Transverse colon (tissue), 4 donors: ENCODE results near the gene MYO1B. TPM values are rescaled to one million over a fixed set of nuclear protein-coding genes. Genes with fewer than 3 reads are reported as not detected.

Experiments used
- DNase-seq: peaks from one replicate; pipeline ENCODE4 v3.0.0-alpha.2; 2019
- H3K27ac ChIP-seq, 4 donors: fragments of 200-600 bp; sonication (generic); 2 replicates each; pipeline ENCODE4 v1.5.1; 2016 to 2018; ENCODE audit warnings: inconsistent platforms in 4 of 4
- H3K27me3 ChIP-seq: fragments of 200-600 bp; sonication (generic); 2 replicates; pipeline ENCODE4 v1.5.1; 2017; ENCODE audit warnings: inconsistent platforms
- H3K36me3 ChIP-seq, 4 donors: fragments of 200-600 bp; sonication (generic); 2 replicates each; pipeline ENCODE4 v1.5.1; 2017 to 2019; ENCODE audit warnings: inconsistent platforms in 4 of 4
- H3K4me1 ChIP-seq, 4 donors: fragments of 200-600 bp; sonication (generic); 2 replicates each; pipeline ENCODE4 v1.5.1; 2017 to 2020; ENCODE audit warnings: inconsistent platforms in 4 of 4
- H3K4me3 ChIP-seq, 4 donors: fragments of 200-600 bp; sonication (generic); 1 replicate in 1 of 4; 2 replicates in 3 of 4; pipeline versions ENCODE4 v1.5.1 to v1.6.1; 2017 to 2019; ENCODE audit warnings: inconsistent platforms in 4 of 4
- H3K9me3 ChIP-seq, 2 donors: fragments of 200-600 bp; sonication (generic); 2 replicates each; pipeline ENCODE4 v1.5.1; 2017 to 2019; ENCODE audit warnings: inconsistent platforms in 2 of 2
- EP300 ChIP-seq: sonication (generic); formaldehyde crosslinking; IDR thresholded peaks from one replicate; pipeline ENCODE4 v1.6.1; 2017; ENCODE audit warnings: antibody characterized with exemption, low read depth
- POLR2A ChIP-seq: fragments of 450-650 bp; IDR thresholded peaks from one replicate; pipeline ENCODE4 v1.6.1; 2016; ENCODE audit warnings: antibody characterized with exemption, mild to moderate bottlenecking, moderate library complexity
- POLR2AphosphoS5 ChIP-seq, 3 donors: sonication (generic); formaldehyde crosslinking; IDR thresholded peaks; one replicate each; pipeline ENCODE4 v1.6.1; 2016; ENCODE audit warnings: antibody characterized with exemption in 3 of 3
- WGBS, 2 donors: methylation state at CpG; one replicate each; pipeline ENCODE4 v1.1.5; 2018; ENCODE audit warnings: low coverage in 1 of 2; 5-methylcytosine and 5-hydroxymethylcytosine counted together
- in situ Hi-C, 4 donors: fragments of 200-750 bp; cut with MboI; loops; one replicate each; pipeline versions ENCODE4 v1.15.0 to v1.15.1; 2017; ENCODE audit warnings: low sequenced_read_pairs in 3 of 4, low pct_ligation_motif_present in 1 of 4, low pct_unique_long_range_greater_than_20kb in 1 of 4
- intact Hi-C: fragments of 100-400 bp; cut with DNase I; formaldehyde crosslinking; loops from one replicate; pipeline ENCODE4 v1.15.1; 2023; ENCODE audit warnings: low total_unique reads
- total RNA-seq, 4 donors: library from RNA; depleted of rRNA; stranded (reverse); fragments of >200 nt; gene quantifications; one replicate each; pipeline ENCODE4 v1.1.0, GENCODE V29; 2016
- TF ChIP-seq, protein P1 (sequence below), 5 experiments: fragments of 200-600 bp in 3 of 5; fragments of 450-650 bp in 2 of 5; sonication (generic) in 3 of 5; IDR thresholded peaks; 1 replicate in 2 of 5; 2 replicates in 3 of 5; pipeline ENCODE4 v1.5.1; 2016 to 2017; ENCODE audit warnings: antibody characterized with exemption in 5 of 5, inconsistent platforms in 3 of 5, mild to moderate bottlenecking in 2 of 5, moderate library complexity in 1 of 5

Gene MYO1B
- total RNA-seq, 4 donors from 2014 or later = 17.9 to 37.0 (median 35.0) TPM

DNA sequence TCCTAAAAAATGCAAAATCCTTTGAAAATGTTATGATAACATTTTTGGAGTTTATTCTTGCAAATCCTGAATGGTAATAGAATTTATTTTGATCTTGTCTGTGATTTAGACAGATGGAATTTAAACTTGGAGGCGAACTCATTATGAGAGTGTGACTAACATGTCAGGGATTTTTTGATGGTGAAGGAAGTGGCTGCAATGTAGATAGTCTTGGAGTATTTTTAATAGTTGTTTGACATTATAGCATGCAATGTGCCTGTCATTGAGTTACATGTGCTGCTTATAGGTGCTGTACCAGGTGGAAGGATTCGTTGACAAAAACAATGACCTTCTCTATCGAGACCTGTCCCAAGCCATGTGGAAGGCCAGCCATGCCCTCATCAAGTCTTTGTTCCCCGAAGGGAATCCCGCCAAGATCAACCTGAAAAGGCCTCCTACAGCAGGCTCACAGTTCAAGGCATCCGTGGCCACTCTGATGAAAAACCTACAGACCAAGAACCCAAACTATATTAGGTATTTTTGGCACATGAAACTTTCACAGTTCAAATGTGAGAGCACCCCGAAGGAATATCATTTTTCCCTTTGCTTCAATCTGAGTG is 141.8 kb downstream of the MYO1B start:
- no peak for DNase-seq
- no peak overlapping the region for H3K4me3 ChIP-seq
- no peak for TF ChIP-seq POLR2A
- no peak for TF ChIP-seq POLR2AphosphoS5 (IDR thresholded peaks at IDR 0.05)
- TF ChIP-seq, protein P1, sequence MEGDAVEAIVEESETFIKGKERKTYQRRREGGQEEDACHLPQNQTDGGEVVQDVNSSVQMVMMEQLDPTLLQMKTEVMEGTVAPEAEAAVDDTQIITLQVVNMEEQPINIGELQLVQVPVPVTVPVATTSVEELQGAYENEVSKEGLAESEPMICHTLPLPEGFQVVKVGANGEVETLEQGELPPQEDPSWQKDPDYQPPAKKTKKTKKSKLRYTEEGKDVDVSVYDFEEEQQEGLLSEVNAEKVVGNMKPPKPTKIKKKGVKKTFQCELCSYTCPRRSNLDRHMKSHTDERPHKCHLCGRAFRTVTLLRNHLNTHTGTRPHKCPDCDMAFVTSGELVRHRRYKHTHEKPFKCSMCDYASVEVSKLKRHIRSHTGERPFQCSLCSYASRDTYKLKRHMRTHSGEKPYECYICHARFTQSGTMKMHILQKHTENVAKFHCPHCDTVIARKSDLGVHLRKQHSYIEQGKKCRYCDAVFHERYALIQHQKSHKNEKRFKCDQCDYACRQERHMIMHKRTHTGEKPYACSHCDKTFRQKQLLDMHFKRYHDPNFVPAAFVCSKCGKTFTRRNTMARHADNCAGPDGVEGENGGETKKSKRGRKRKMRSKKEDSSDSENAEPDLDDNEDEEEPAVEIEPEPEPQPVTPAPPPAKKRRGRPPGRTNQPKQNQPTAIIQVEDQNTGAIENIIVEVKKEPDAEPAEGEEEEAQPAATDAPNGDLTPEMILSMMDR (IDR thresholded peaks at IDR 0.05) = no peak
- TF ChIP-seq EP300 = no peak
- no peak overlapping the region for H3K27ac ChIP-seq
- H3K4me1 ChIP-seq = peaks cover 0 to 17% (median 6%) of the 10 kb centered on the region in 4 donors
- 79 to 83% methylated on average over 3 to 7 of the region's 7 CpGs for WGBS, 2 donors
- peaks cover 0 to under 1% (median 0%) of the 10 kb centered on the region in 4 donors for H3K36me3 ChIP-seq
- intact Hi-C loops (no loop called here), in situ Hi-C loops (no loop called here)
- H3K27me3 ChIP-seq = no peaks in the 10 kb centered on the region
- no peaks in the 10 kb centered on the region for H3K9me3 ChIP-seq

DNA sequence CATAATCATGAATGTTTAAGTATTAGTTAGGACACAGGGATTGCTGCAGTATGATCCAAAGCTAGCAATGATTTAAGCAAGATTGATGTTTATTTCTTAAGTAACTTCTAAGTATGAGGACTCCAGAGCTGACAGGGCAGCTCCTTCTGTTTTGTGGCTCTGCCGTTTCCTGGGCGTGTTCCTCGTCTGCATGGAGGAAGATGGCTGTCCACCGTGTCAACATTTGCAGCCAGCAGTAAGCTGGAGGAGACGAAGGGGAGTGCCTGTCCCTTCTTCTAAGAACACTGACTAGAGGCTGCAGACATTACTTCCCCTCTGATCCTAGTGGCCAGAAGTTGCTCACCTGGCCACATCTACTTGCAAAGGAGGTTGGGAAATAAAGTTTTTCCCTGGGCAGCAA is 144.1 kb downstream of the MYO1B start:
- Histone ChIP-seq H3K9me3 (no peaks in the 10 kb centered on the region), H3K27me3 (no peaks in the 10 kb centered on the region), H3K36me3 (peaks cover 0 to 13% (median 0%) of the 10 kb centered on the region in 4 donors), H3K4me1 (no peaks in the 10 kb centered on the region), H3K27ac (no peak overlapping the region), H3K4me3 (no peak overlapping the region)
- TF ChIP-seq EP300 = no peak
- no peak for TF ChIP-seq POLR2A
- TF ChIP-seq POLR2AphosphoS5 (IDR thresholded peaks at IDR 0.05) = no peak
- TF ChIP-seq, protein P1 (IDR thresholded peaks at IDR 0.05) = no peak
- DNase-seq = no peak
- WGBS, 2 donors = 85 to 90% methylated on average over 5 of the region's 5 CpGs
- intact Hi-C loops (no loop called here), in situ Hi-C loops (no loop called here)

DNA sequence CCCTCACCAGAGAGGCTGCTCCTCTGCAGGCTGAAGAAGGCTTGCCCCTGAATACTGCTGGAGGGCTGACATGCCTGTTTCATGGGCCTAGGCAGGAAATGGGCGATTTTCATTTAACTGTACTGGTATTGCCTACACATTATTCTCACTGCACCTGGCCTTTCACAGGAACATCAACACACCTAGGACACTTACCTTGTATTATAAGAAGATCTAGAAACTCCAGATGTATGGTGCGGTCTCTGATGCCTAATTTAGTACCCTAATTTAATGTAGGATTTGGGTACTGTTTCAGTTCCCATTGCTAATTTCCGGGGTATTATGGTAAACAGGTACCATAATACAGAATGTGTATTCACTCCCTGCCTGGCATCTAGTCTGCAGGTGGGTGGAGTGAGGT is 146.0 kb downstream of the MYO1B start:
- no peaks in the 10 kb centered on the region for H3K27me3 ChIP-seq
- H3K27ac ChIP-seq = no peak overlapping the region
- no peak for DNase-seq
- H3K4me1 ChIP-seq = no peaks in the 10 kb centered on the region
- in situ Hi-C loops (no loop called here), intact Hi-C loops (no loop called here)
- H3K36me3 ChIP-seq = peaks cover 0 to 13% (median 0%) of the 10 kb centered on the region in 4 donors
- no peaks in the 10 kb centered on the region for H3K9me3 ChIP-seq
- no peak for TF ChIP-seq POLR2AphosphoS5 (IDR thresholded peaks at IDR 0.05)
- no peak for TF ChIP-seq EP300
- TF ChIP-seq, protein P1 (IDR thresholded peaks at IDR 0.05) = no peak
- TF ChIP-seq POLR2A = no peak
- H3K4me3 ChIP-seq = no peak overlapping the region
- WGBS, 2 donors = 92 to 100% methylated on average over 2 to 3 of the region's 3 CpGs

DNA sequence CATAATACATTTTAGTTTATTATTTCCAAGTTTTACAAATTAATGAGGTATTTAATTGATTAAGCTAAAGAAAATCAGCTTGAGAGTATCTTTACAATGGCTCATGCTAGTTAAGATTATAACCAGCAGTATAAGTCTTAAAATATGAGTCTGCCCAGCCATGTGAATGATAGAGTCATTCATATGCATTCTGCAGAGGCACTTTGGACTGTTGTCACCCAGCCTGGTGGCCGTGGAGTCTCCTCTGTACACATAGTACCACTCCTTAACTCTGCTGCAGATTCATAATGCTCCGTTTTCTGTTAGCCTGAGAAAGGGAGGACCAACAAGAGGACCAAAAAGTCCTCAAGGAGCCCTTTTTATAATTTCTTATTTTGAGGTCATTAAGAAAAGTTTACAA is 148.8 kb downstream of the MYO1B start:
- DNase-seq = no peak

More for the DNA sequence above, 148.8 kb downstream of the MYO1B start:
- TF ChIP-seq EP300 = no peak
- TF ChIP-seq POLR2A = no peak
- TF ChIP-seq, protein P1 (IDR thresholded peaks at IDR 0.05) = no peak
- no peak for TF ChIP-seq POLR2AphosphoS5 (IDR thresholded peaks at IDR 0.05)
- 17 to 56% methylated on average over 1 to 2 of the region's 2 CpGs for WGBS, 2 donors
- in situ Hi-C loops (no loop called here), intact Hi-C loops (no loop called here)
- Histone ChIP-seq H3K9me3 (no peaks in the 10 kb centered on the region), H3K4me3 (no peak overlapping the region), H3K27me3 (no peaks in the 10 kb centered on the region), H3K27ac (no peak overlapping the region), H3K4me1 (no peaks in the 10 kb centered on the region), H3K36me3 (peaks cover 0 to 13% (median 0%) of the 10 kb centered on the region in 4 donors)
